Stimulated activated CD4-positive, alpha-beta T cell treated with anti-CD3 and anti-CD28 coated beads, Interleukin-1b, Interleukin-23, amount 100 ng/mL, for 1 hour (primary cell): ENCODE results near the gene CLIP4.

Experiments used
- DNase-seq, 2 donors: peaks; one replicate each; pipeline ENCODE4 v3.0.0-alpha.2; 2020; ENCODE audit warnings: low read depth in 2 of 2

CLIP4 gene

DNA sequence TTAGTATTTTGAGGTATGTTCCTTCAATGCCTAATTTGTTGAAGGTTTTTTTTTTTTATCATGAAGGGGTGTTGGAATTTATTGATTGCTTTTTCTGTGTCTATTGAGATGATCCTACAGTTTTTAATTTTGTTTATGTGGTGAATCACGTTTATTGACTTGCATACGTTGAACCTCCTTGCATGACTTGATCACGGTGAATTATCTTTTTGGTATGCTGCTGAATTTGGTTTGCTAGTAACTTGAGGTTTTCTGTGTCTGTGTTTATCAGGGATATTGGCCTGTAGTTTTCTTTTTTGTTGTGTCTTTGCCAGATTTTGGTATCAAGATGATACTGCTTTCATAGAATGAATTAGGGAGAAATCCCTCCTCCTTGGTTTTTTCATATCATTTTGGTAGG, 23.9 kb downstream of the CLIP4 start:
- DNase-seq: no peak

- no peak for DNase-seq
Measured at GRCh38 chr2:29139731-29140130, 24.5 kb downstream of the CLIP4 start.

GRCh38 chr2:29143657-29144056, 28.4 kb downstream of the CLIP4 start:
- no peak for DNase-seq

- DNase-seq: no peak
Measured at GRCh38 chr2:29146197-29146596, 31.0 kb downstream of the CLIP4 start.

DNA sequence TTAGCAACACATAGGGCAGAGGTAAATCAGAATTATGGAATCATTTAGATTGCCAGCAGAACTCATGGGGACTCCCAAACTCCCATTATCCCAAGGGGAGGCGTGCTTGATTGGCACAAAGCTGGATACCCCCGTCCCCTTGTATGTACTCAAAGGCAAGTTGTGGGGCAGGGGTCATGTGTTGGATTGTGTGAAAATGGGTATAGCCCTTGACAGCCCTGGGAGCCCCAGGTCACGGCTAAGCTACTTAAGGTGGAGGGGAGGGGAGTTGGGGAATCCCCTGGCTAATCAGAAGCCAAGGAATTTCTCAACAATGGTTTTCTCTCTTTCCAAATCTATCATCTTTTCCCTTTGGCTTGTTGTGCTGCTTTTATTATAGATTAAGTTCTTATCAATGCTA, 32.7 kb downstream of the CLIP4 start:
- no peak for DNase-seq

DNA sequence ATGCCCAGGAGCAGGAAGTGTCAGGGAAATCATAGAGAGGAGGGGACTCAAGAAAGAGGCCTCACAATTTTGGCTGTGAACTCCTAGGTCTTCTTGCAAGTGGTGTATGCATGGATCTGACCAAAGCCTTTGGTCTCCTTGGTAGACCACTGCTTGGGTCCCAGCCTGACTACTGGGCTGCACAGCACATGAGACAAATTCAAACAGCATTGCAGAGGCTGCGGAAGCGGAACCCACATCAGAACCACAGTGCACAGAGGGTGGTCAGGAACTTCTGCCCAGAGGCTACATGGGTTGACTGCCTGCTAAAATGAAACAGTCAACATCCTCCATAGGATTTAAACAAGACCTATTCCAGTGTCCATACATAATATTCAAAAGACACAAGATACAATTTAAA, 39.4 kb downstream of the CLIP4 start:
- DNase-seq: no peak

DNA sequence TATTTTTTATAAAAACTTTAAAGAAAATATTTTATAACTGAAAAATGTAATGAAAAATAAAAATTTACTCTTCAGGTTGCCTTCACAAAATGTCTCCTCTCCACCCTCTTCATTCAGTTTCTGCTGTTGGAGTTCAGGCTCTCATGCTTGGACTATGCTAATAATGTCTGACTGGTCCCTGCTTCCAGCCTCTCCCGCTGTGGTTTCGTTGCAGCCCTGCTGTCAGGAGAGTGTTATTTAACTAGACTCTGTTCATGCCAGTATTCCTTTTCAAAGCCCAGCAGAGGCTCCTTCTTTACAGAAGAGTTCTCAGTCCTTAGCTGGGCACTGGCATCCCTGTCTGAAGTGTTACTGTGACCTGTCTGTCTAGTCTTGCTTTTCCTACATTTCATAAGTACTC, 40.4 kb downstream of the CLIP4 start:
- DNase-seq: no peak

DNA sequence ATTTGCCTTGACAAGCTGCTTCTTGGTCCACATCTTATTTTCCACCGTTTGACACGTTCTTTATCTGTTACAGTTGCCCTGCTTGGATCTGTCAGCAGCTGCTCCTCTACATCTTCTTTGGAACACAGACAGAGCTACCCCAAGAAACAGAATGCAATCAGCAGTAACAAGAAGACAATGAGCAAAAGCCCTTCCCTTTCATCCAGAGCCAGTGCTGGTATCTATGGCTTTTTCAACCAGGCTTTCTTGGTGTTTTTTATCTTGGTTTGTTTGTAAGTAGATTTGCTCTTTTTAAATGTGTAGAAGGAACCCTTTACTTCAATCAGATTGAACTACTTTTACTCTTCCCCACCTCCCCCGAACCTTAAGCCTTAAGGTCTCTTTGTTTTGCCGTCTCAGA, 41.9 kb downstream of the CLIP4 start:
- DNase-seq: no peak

DNA sequence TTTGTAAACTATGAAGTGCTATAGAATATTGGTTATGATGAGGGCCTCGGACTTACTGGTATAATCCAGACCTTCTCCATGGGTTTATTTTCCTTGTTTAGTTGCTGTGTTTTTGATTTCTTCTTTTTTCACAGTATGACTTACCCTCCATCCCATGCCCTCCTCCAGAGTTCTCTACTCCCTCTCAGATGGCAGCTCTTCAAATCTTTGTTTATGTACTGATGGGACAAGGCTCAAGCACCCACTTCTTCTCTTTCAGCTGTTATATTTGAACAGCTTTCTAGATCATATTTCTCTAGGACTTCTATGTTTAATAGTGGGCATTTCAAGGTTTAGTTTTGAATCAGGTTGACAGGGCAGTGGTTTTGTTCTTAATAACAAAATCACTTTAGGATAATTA, 43.9 kb downstream of the CLIP4 start:
- no peak for DNase-seq

- DNase-seq: no peak
Measured at GRCh38 chr2:29160184-29160583, 45.0 kb downstream of the CLIP4 start.

GRCh38 chr2:29162204-29162928, 47.2 kb downstream of the CLIP4 start:
- DNase-seq: no peak

DNA sequence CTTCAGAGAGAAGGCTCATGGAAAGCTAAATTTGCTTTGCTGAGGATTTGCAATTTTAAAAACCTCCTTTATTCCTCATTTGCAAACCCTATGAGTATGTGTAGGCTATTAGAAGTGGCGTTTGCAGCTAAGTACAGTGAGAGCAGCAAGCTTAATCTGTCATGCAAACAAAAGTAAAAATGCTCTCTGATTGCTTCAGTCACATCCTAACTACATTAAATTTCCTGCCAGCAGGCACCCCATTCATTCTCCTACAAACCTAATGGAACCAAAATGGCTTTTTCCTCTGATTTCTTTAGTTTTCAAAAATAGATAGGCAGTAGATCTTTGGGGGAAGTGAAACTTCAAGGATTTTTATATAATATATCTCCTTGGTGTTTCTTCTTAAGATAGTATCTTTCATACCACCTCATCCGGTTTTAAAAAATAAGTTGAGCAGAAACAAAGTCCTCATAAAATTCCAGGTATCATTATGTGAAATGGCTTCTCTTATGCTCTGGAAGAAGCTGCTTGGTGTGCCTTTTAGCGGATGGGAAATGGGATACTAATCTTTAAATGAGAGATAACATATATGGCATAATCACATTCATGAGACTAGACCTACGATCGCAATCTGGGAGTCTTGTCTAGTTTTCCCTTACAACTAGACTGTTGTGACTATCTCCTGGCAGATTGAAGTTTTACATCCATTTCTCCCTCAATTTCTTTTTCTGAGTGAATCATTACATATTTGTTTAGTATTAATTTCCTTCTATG, 49.1 kb downstream of the CLIP4 start:
- no peak for DNase-seq

DNA sequence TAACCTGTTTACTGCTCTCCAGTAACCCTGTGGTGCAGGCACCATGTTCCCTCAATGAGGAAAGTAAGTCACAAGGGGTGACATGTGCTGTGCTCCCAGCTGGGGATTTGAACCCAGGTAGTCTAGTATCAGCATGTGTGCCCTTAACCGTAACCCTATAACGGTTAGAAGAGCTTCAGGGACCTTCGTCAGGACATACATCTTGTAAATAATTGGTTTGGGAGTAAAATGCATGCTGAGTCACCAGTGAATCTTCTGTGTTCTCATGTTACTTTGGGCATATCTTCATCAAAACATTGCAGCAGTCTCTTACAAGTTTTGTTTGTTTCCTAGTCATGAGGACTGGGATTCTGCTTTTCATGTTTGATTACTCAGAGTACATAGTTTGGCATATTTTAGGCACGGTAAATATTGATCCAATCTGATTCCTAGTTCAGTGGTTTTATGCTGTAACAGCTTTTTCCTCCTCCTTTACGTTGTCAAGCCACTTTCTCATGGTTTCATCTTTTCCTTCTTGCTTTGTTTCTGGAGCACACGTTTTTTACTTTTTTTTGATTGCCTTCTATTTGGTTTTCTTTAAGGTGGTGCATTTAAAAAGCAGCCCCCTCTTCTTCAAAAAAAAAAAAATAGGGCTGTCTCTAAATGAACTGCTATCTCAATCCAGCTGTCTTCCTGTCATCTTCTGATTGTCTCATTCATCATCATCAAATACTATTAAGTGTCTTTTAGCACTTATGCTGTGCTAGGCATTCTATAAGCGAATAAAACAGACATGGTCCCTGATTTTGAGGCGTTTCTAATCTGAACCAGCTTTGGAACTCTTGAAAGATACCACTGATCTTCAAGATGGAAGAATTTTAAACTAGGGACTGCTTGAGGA, 50.4 kb downstream of the CLIP4 start:
- no peak for DNase-seq

DNA sequence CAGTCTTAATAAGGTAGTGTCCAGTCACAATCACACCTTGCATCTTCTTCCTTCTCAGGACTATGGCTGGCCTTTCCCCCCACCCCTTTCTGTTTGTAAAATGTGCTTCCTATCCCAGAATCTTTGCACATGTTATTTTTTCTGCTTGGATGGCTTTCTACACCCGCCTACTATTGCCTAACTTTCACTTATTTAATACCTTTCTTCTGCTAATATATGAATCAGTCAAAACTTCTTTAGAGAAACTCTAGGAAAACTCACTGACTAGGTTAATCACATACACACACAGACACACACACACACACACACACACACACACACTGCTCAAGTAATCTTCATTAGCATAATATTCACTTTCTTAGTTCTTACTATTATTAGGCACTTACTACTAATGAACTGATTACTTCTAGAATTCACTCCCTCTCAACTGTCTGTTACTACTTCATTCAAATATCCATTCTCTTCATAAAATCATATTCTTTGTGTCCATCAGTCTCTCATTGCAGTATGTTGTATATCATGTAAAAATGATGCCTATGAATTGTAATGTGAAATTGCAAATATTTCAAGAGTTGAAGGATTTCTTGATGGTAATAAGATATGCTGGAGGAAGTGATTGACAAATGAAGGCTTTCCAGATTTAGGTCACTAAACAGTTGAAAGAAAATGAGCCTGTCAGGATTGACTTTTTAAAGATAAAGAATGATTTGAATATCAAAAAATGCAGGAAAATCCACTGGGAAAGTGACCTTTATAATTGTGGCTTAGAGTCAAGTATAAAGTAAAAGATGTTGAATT, 51.2 kb downstream of the CLIP4 start:
- no peak for DNase-seq

DNA sequence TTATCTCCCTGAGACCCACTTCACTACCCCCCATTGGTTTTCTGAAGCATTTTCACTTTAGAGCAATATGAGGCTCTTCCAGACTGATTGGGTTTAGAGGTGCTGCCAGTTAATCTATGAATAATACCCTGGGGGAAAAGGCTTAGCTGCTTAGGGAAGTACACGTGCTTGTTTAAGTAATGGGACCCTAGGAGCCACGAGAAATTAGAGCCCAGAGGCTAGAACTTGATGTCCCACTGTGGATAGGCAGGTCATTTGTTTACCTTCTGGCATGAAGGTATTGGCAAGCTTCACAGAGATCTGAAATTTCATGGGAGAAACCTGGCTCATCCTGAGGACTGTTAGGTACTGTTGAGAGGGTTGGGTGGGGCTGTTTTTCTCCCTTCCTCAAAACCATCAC, 59.7 kb downstream of the CLIP4 start:
- DNase-seq: no peak

- DNase-seq: no peak
Measured at GRCh38 chr2:29175338-29175737, 60.1 kb downstream of the CLIP4 start.

GRCh38 chr2:29182334-29182733, 67.1 kb downstream of the CLIP4 start:
- DNase-seq: no peak

GRCh38 chr2:29182920-29183319, 67.7 kb downstream of the CLIP4 start:
- DNase-seq: no peak

- no peak for DNase-seq
Measured at GRCh38 chr2:29184531-29184930, 69.3 kb downstream of the CLIP4 start.

DNA sequence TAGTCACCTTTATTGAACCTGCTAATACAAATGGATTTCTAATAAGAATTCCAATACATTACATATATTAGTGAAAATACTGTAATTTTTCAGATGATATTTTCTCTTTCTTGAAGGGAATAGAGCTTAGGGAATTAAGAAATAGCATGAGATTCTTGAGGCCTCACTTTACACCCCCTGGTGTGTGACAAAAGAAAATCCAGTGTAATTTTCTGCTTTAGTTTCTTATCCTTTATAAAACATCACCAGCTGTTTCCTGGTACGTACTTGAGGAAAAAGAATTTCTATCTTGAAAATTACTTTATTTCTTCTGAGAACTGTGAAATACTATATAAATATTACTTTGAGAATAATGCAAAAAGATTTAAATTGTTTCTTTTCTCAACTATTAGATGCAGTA, 71.6 kb downstream of the CLIP4 start:
- DNase-seq: no peak

GRCh38 chr2:29187926-29188325, 72.7 kb downstream of the CLIP4 start:
- DNase-seq: no peak

DNA sequence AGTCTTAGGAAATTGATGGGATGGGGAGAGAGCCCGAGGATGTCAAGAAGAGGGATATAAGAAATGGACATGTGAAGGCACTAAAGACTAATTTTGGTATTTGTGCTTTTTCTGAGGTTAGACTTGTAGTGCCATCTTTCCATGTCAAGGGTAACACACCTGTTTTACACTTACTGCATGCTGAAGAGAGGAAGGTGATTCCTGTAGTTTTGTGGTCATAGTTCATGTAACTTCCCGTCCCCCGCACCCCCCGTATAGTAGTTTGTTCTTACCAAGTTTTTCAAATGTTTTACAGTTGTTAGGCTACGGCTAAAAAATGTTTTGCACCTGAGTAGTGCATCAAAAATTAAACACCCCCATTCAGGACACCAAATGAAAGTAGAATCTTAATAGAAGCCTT, 73.8 kb downstream of the CLIP4 start:
- no peak for DNase-seq
